Peyer's patch (tissue), 4 donors: Measurements from ENCODE around the gene PLSCR5.

Source experiments
- POLR2A ChIP-seq, 2 donors: fragments of 450-650 bp; IDR thresholded peaks; one replicate each; pipeline ENCODE4 v1.5.1; 2017; ENCODE audit warnings: antibody characterized with exemption in 2 of 2, mild to moderate bottlenecking in 2 of 2, moderate library complexity in 2 of 2
- TF ChIP-seq, protein P1 (sequence below), 6 experiments: fragments of 450-650 bp in 4 of 6; fragments of 200-600 bp in 2 of 6; sonication (generic) in 1 of 6; IDR thresholded peaks; one replicate each; pipeline ENCODE4 v1.5.1; 2017 to 2019; ENCODE audit warnings: antibody characterized with exemption in 6 of 6, mild to moderate bottlenecking in 3 of 6, moderate library complexity in 1 of 6

DNA sequence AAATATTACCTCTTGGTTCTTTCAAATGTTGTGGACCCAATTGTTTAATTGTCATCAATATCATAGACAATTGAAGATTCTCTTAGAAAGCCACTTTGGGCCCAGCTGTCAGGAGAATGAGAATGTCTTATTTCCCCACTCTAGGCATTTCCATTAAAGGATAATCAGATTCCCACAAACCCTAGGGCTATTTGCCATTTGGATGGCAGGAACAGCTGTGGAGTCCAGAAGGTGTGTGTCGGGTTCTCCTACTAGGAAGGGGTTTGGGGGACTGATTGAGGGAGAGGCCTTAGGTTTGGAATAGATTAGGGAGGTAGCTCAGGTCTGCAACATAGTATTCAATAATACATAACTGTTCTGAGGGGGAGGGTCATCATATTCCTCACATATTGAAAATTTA is 35.2 kb upstream of the PLSCR5 start:
- TF ChIP-seq, protein P1, sequence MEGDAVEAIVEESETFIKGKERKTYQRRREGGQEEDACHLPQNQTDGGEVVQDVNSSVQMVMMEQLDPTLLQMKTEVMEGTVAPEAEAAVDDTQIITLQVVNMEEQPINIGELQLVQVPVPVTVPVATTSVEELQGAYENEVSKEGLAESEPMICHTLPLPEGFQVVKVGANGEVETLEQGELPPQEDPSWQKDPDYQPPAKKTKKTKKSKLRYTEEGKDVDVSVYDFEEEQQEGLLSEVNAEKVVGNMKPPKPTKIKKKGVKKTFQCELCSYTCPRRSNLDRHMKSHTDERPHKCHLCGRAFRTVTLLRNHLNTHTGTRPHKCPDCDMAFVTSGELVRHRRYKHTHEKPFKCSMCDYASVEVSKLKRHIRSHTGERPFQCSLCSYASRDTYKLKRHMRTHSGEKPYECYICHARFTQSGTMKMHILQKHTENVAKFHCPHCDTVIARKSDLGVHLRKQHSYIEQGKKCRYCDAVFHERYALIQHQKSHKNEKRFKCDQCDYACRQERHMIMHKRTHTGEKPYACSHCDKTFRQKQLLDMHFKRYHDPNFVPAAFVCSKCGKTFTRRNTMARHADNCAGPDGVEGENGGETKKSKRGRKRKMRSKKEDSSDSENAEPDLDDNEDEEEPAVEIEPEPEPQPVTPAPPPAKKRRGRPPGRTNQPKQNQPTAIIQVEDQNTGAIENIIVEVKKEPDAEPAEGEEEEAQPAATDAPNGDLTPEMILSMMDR (IDR thresholded peaks at IDR 0.05): no peak
- no peak for TF ChIP-seq POLR2A (IDR thresholded peaks at IDR 0.05)
